ENCODE measurements around the gene HOXA3. TPM values are rescaled to one million over a fixed set of nuclear protein-coding genes. Genes with fewer than 3 reads are reported as not detected.

HOXA3 gene
- total and polyA plus RNA-seq, 2 of the 8 experiments (the other 6 are each of a cell fraction or from before 2014, with no cell fraction given): not detected

DNA sequence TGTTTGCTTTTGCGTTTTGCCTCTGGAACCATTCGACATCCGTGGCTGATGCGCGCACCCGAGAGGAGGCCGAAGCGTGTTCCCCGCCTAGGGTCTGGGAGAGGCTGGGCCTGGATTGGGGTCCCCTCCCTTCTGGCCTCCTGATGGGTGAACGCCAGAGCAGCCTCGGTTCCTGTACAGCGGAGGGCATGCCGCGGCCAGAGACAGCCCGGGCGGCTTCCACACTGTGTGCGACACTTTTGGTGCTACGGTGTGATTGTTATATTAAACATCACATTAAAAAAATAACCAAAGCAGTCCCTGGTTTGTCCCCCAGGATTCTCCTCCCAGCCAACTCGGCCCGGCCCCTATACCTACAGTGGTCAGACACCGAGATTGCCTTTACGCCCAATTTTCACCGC lies 7.8 kb upstream of the HOXA3 start (continued):
- TF ChIP-seq SAP30 (IDR thresholded peaks at IDR 0.05; ENCODE audit: insufficient read depth, insufficient replicate concordance, low read length) (no peak), TBP (IDR thresholded peaks at IDR 0.05; ENCODE audit: low read depth, low read length) (no peak)
